GM21423 (cell line): ENCODE results near the gene GPR157.
"Not testable (repeated sequence)": the region's sequence is repeated elsewhere in the genome, so short reads cannot be mapped to it uniquely, and the experiment has no call there.

Experiments used
- ATAC-seq: cut with Tn5 transposase; IDR thresholded peaks from one replicate; pipeline ENCODE4 v1.9.1; 2021; ENCODE audit warnings: mild to moderate bottlenecking, moderate library complexity; ENCODE audit not compliant: unreplicated experiment

Gene GPR157

DNA sequence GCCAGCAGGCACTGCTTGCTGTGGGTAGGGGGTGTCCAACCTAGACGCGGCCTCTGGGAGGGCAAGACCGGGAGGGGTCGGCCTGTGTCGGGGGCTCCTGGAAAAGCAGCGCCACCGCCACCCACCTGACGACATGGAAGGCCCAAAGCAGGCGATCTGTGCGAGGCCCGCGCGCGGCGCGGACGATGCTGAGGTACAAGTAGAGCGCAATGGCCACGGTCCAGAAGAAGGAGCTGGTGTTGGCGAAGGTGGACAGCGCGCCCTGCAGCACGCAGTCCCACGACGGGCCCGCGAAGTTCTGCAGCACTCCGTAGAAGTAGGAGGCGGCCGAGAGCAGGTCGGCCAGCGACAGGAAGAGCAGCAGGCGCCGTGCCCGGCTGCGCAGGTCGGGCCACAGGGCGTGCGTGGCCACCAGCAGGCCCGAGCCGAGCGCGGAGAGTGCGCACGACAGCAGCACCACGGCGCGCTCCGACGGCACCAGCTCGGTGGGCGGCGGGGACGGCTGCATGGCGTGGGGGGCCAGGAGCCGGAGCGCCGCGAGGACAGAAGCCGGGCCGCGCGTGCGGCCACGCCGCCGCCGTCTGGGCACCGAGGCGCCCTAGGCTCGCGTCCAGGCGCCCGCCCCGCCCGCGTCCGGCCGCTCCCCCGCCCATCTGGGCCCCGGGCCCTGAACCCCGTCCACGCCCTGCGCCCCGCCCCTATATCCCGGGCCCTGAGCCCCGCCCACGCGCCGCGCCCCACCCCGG is at the start of gene GPR157:
GPR157 (minus strand) TSS at position 583 of the 746 bp plus-strand sequence; CDS start at position 508, 75 bp downstream.
- peak; percentile 68 for ATAC-seq

GRCh38 chr1:9174762-9175161 is 45.9 kb upstream of the GPR157 start:
- ATAC-seq = no peak

- no peak for ATAC-seq
Measured at GRCh38 chr1:9174243-9174642, 45.3 kb upstream of the GPR157 start.

- ATAC-seq = no peak
Measured at GRCh38 chr1:9169601-9170137, 40.8 kb upstream of the GPR157 start.

DNA sequence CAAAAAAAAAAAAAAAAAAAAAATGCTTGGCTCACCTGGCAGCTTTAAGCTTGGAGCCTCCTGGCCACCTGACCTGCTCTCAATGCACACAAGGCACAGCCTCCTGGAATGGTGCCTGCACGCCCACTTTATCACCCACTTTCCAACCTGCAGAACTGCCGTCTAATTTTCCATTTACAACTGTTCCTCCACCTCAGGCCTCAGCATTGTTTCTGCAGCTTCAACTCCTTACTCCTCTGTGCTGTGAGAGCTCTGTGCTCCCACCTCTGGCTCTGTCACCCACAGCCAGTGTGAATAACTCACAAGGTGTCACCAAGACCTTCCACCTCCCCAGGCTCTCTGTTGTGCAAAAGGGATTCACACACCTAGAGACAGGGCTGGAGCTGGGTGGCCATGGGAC is 38.7 kb upstream of the GPR157 start:
- no peak for ATAC-seq

GRCh38 chr1:9166289-9167235 is 37.7 kb upstream of the GPR157 start:
- no peak for ATAC-seq

DNA sequence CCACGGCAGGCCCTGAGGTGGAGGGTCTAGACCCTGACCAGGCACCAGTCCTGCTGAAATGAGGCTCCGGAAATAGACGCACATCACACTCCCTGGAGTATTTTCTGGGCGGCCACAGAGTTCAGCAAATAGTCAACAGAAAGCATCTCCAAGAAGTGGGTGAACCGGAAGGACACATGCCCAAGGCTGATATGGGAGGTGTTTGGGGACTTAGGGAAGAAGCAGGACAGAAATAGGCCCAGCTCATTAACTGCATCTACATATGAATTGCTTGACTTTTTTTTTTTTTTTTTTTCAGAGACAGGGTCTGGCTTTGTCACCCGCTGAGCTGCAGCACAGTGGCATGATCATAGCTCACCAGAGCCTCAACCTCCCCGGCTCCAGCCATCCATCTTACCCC is 36.5 kb upstream of the GPR157 start:
- no peak for ATAC-seq

- no peak for ATAC-seq
Measured at GRCh38 chr1:9164919-9165318, 36.0 kb upstream of the GPR157 start.

DNA sequence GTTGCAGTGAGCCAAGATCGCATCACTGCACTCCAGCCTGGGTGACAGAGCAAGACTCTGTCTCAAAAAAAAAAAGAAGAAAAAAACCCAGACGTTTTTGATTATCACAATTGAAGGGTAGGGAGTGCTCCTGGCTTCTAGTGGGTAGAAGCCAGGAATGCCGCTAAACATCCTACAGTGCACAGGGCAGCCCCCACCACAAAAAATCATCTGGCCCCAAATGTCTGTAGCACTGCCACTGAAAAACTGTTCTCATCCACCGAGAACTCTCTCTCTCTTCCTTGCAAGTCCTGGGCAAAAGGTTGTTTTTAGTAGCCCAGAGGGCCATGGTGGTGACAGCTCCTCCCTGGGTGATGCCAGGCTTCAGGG is 35.6 kb upstream of the GPR157 start:
- ATAC-seq = no peak

- no peak for ATAC-seq
Measured at GRCh38 chr1:9161963-9162362, 33.1 kb upstream of the GPR157 start.

DNA sequence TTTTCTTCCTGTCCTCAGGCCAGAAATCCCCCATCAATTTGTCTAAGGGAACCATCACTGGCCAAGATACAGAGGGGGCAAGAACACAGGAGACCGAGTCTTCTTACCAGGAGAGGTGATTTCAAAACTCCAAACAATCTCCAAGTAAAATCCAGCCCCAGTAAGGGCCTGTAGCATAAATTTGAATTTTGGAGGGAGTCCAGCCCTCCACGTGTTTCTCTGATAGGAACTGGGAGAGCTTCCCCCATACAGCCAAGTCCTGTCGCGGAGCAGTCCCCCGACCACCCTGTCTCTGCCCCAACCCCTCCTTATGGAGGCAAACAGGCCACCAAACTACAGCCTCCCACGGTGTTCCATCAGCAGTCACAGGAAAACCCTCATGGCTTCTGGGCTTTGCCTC is 32.4 kb upstream of the GPR157 start:
- no peak for ATAC-seq

DNA sequence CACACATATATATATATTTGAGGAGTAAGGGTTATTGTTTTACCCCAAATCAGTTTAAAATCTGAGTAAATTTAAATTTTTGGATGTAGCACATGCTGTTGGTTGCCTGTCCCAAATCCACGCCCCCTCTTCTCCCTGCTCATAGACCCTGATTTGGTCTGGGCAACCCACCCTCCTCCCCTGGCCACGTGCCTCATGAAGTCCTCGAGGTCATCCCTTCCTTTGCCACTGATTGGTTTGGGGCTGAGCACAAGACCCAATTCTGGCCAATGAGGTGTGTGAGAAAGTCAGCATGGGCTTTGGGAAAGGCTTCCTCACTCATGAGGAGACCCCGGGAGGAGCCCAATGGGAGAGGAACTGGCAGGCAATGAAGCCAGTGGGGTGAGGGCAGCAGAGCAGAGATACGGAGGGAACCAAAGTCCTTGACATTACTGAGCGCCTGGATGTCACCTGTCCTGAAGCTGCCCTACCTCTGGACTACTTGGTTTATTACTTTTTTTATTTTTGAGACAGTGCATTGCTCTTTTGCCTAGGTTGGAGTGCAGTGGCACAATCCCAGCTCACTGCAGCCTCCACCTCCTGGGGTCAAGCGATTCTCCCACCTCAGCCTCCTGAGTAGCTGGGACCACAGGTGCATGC is 31.3 kb upstream of the GPR157 start:
- no peak for ATAC-seq

- no peak for ATAC-seq
Measured at GRCh38 chr1:9155879-9156278, 27.0 kb upstream of the GPR157 start.

GRCh38 chr1:9155405-9155804 is 26.5 kb upstream of the GPR157 start:
- ATAC-seq = not testable (repeated sequence)

GRCh38 chr1:9153152-9153551 is 24.2 kb upstream of the GPR157 start:
- ATAC-seq = no peak

- ATAC-seq = no peak
Measured at GRCh38 chr1:9152535-9152934, 23.6 kb upstream of the GPR157 start.

DNA sequence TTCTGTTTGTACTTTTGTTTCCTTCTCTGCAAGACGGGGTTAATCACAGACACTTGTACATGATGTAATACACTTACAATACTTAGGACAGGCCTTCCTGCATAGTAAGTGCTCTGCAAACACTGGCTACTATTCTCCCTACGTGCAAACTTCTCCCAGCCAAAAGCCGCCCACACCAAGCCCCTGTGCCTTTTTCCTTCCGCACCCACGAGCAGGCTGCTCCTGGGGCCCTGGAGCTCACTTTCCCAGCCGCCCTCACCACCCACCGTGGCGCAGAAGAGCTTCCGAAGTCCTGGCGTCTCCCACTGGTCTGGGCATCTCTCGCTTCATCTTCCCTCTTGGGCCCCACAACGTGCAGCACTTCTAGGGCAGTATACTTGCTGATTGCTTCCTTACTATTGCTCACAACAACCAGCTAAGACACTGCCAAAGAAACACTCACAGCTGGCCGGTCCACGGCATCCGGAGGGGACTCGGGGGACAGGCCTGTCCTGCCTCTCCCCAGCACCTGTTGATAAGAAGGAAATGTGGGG is 22.5 kb upstream of the GPR157 start:
- no peak for ATAC-seq

- ATAC-seq = no peak
Measured at GRCh38 chr1:9150582-9151327, 21.9 kb upstream of the GPR157 start.

- ATAC-seq = no peak
Measured at GRCh38 chr1:9149837-9150581, 21.1 kb upstream of the GPR157 start.

GRCh38 chr1:9149151-9149550 is 20.2 kb upstream of the GPR157 start:
- no peak for ATAC-seq
